Cardiac muscle cell (in vitro differentiated cells and primary cell): ENCODE results near the gene ARID5B. TPM values are rescaled to one million over a fixed set of nuclear protein-coding genes. Genes with fewer than 3 reads are reported as not detected.
"Not testable (repeated sequence)": the region's sequence is repeated elsewhere in the genome, so short reads cannot be mapped to it uniquely, and the experiment has no call there.

Experiments
- DNase-seq, 2 donors: peaks; one replicate each; pipeline versions ENCODE4 v3.0.0 to v3.0.0-alpha.2; 2010 to 2017; ENCODE audit warnings: low read depth in 1 of 2, low spot score in 1 of 2
- H3K27ac ChIP-seq: fragments of 200-600 bp; sonication (generic); 2 replicates; pipeline ENCODE4 v1.5.1; 2016
- H3K27me3 ChIP-seq: fragments of 200-600 bp; sonication (generic); 2 replicates; pipeline ENCODE4 v1.6.0; 2016; ENCODE audit warnings: control low read depth
- H3K36me3 ChIP-seq: fragments of 200-600 bp; sonication (generic); 2 replicates; pipeline ENCODE4 v1.5.1; 2016; ENCODE audit warnings: control low read depth
- H3K4me1 ChIP-seq: fragments of 200-600 bp; sonication (generic); 2 replicates; pipeline ENCODE4 v1.8.1; 2017; ENCODE audit warnings: low read depth, mild to moderate bottlenecking, mixed run types
- H3K4me3 ChIP-seq: fragments of 200-600 bp; sonication (generic); 2 replicates; pipeline ENCODE4 v1.5.1; 2016; ENCODE audit warnings: mild to moderate bottlenecking
- H3K9me3 ChIP-seq: fragments of 200-600 bp; sonication (generic); 2 replicates; pipeline ENCODE4 v1.5.1; 2017; ENCODE audit warnings: low read depth, mild to moderate bottlenecking, control low read depth
- polyA plus RNA-seq: library from polyadenylated mRNA; unstranded; fragments of >200 nt; fragmentation: Nextera tagmentation; extraction: Ambion mirVana; gene quantifications from 2 replicates; pipeline ENCODE4 v1.2.1, GENCODE V29; 2016
- total RNA-seq: library from RNA; depleted of rRNA; stranded (reverse); fragments of >200 nt; gene quantifications from 2 replicates; pipeline ENCODE4 v1.2.3, GENCODE V29; 2016
- TF ChIP-seq, protein P1 (sequence below): IDR thresholded peaks from 2 replicates; pipeline ENCODE4 v1.5.1; 2012; ENCODE audit warnings: low read depth, mild to moderate bottlenecking, low read length

ARID5B gene
- total and polyA plus RNA-seq, 2 experiments from 2014 or later, result 4.9 to 7.8 TPM

- no peak overlapping the region for H3K4me3 ChIP-seq
- TF ChIP-seq, protein P1, sequence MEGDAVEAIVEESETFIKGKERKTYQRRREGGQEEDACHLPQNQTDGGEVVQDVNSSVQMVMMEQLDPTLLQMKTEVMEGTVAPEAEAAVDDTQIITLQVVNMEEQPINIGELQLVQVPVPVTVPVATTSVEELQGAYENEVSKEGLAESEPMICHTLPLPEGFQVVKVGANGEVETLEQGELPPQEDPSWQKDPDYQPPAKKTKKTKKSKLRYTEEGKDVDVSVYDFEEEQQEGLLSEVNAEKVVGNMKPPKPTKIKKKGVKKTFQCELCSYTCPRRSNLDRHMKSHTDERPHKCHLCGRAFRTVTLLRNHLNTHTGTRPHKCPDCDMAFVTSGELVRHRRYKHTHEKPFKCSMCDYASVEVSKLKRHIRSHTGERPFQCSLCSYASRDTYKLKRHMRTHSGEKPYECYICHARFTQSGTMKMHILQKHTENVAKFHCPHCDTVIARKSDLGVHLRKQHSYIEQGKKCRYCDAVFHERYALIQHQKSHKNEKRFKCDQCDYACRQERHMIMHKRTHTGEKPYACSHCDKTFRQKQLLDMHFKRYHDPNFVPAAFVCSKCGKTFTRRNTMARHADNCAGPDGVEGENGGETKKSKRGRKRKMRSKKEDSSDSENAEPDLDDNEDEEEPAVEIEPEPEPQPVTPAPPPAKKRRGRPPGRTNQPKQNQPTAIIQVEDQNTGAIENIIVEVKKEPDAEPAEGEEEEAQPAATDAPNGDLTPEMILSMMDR, result no peak
- no peak overlapping the region for H3K27ac ChIP-seq
- DNase-seq, result no peak
- H3K27me3 ChIP-seq, result no peaks in the 10 kb centered on the region
- no peaks in the 10 kb centered on the region for H3K9me3 ChIP-seq
- H3K4me1 ChIP-seq, result peaks cover 12% of the 10 kb centered on the region
- no peaks in the 10 kb centered on the region for H3K36me3 ChIP-seq
Observed at GRCh38 chr10:62024026-62024701, 122.7 kb downstream of the ARID5B start.

- Histone ChIP-seq H3K4me3 (no peak overlapping the region), H3K27ac (no peak overlapping the region), H3K9me3 (no peaks in the 10 kb centered on the region), H3K4me1 (peaks cover 12% of the 10 kb centered on the region), H3K36me3 (no peaks in the 10 kb centered on the region), H3K27me3 (no peaks in the 10 kb centered on the region)
- DNase-seq, result no peak
- TF ChIP-seq, protein P1, result no peak
Observed at GRCh38 chr10:62025134-62025794, 123.8 kb downstream of the ARID5B start.

DNA sequence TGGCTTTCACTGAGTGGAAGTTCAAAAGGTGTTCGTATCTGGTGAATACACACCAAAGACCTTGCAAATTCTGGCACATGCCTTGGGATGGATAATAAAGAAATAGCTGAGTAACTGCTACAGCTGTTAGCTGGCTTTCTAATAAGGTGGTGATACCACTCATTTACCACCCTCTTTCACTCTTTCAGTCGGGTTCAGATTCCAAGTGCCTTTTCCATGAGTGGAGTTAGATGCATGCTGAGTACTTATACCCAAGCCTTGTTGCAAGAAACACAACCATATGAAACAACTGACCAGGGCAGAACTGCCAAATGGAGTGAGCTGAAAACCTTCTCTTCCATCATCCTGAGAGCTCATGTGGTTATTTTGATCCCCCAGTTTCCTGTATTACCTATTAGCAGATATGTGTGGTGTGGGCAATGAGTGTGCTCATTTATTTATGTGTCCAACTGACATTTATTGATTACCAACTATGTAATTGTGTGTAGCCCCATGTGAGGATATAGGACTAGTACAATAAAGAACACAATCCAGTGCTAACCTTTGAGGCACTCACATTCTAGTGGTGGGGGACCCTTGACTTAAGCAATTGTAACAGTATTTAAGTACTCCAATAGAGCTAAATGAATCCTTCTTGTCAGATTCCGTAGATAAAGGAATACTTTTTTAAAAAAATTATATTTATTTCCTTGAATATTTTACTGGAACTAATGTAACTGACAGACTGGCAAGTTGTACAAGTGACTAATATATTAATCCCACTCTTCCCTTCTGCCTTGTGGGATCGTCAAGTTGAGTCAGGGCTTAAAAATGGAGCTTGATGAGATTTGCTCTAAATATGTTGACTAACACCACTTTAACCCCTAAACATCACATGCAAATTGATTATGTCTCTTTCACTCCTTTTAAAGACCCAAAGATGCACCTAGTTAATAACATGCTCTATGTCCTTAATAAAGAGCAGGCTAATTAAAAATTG is 124.7 kb downstream of the ARID5B start:
- H3K36me3 ChIP-seq, result no peaks in the 10 kb centered on the region
- no peak overlapping the region for H3K4me3 ChIP-seq
- peak in 1 of 2 donors; percentile 39 for DNase-seq
- peaks cover 12% of the 10 kb centered on the region for H3K4me1 ChIP-seq
- H3K9me3 ChIP-seq, result no peaks in the 10 kb centered on the region
- TF ChIP-seq, protein P1, result no peak
- no peaks in the 10 kb centered on the region for H3K27me3 ChIP-seq
- no peak overlapping the region for H3K27ac ChIP-seq

DNA sequence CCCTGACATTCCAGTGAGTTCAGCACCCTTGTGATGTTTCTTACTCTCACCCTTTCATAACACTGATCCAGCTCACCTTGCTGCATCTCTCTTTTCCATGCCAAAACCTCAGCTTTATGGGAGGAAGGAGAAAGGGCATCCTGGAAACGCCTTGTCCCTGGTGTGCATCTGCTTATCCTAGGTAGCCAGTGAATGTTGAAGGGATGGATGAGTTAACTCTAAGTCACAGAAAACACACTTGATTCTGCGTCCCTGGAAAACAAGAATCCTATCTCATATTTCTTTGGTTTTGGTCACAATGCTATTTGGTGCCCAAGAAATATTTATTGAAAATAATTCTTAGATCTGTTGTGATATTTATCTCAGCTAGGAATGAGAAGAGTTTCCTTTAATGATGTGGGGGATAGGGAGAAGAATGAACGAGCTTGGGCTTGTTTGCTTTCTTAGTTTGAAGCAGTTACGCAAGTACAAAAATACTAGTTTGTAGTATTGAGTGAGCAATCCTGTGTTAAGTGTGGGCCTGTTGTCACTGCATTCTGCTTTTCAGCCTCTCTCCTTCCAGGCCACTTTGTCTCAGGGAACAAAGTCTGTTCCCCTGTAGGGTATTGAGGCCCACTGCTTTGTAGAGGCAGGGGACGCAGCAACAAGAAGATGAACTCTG is 126.5 kb downstream of the ARID5B start:
- Histone ChIP-seq H3K36me3 (no peaks in the 10 kb centered on the region), H3K9me3 (no peaks in the 10 kb centered on the region), H3K4me1 (peaks cover 12% of the 10 kb centered on the region), H3K4me3 (no peak overlapping the region), H3K27ac (no peak overlapping the region), H3K27me3 (no peaks in the 10 kb centered on the region)
- TF ChIP-seq, protein P1, result no peak
- DNase-seq, result peak in 1 of 2 donors; percentile 35

DNA sequence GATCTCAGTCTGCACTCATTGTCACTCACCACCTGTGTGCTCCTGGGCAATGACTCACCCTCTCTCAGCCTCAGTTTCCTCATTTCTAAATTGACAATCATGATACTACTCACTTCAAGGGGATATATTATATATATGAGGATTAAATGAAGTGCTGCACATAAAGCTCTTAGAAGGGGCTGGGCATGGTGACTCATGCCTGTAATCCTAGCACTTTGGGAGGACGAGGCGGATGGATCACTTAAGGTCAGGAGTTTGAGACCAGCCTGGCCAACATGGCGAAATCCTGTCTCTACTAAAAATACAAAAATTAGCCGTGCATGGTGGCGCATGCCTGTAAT is 127.0 kb downstream of the ARID5B start:
- DNase-seq, H3K36me3 ChIP-seq, H3K27ac ChIP-seq, H3K9me3 ChIP-seq, H3K27me3 ChIP-seq, H3K4me3 ChIP-seq: not testable (repeated sequence)
- peaks cover 12% of the 10 kb centered on the region for H3K4me1 ChIP-seq
